Hematopoietic multipotent progenitor cell treated with erythropoietin and hydrocortisone succinate and interleukin-3 and kit ligand, for 4 days (in vitro differentiated cells): Measurements from ENCODE around the gene CASP9.
"Not testable (repeated sequence)": the region's sequence is repeated elsewhere in the genome, so short reads cannot be mapped to it uniquely, and the experiment has no call there.

Experiments
- DNase-seq: peaks from one replicate; pipeline ENCODE4 v3.0.0-alpha.2; 2015

The CASP9 gene

DNA sequence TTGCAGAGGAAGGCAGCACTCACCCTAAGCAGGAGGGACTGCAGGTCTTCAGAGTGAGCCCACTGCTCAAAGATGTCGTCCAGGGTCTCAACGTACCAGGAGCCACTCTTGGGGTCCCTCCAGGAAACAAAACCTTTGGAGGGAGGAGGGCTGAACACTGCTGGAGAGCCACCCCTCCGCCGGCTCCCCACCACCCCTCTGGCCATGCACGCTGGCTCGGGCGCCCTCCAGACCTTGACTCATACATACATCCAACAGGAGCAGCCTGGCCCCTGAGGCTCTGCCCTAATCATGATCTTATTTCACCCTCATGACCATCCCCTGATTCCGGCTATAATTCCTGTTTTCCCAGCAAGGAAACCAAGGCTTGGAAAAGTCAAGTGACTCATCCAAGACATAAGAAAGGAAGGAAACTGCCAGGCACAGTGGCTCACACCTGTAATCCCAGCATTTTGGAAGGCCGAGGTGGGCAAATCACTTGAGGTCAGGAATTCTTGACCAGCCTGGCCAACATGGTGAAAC, 30.1 kb downstream of the CASP9 start:
- no peak for DNase-seq

DNA sequence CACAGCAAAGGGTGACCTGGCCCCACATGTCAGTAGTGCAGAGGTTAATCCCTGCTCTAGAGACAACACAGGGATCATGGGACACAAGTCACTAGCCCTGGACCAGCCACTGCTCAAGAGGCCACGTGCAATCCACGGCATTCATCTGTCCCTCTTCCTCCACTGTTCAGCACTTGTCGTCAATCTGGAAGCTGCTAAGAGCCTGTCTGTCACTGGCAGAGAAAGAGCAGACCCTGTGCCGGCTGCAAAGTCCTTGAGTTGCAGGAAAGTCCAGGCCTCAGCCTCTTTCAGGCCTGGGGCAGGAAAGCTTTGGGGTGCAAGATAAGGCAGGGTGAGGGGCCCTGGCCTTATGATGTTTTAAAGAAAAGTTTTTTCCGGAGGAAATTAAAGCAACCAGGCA, 31.4 kb downstream of the CASP9 start:
- no peak for DNase-seq

DNA sequence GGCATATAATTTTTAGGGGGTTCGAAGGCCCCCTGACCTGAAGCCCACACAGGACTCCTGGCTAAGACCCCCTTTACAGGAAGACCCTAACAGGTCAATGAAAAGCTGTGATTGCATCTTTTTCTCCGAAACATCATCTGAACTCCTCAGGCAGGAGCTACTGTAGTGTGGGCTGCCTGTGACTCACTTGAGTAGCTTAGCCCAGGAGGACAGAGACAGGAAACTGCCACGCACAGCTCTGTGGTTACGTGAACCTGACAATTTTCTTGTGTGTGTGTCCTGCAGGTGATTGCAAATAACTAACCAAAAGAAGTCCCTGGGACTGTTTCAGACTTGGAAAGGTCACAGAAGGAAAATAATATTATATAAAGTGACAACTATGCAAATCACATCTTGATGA, 33.0 kb downstream of the CASP9 start:
- DNase-seq = not testable (repeated sequence)

DNA sequence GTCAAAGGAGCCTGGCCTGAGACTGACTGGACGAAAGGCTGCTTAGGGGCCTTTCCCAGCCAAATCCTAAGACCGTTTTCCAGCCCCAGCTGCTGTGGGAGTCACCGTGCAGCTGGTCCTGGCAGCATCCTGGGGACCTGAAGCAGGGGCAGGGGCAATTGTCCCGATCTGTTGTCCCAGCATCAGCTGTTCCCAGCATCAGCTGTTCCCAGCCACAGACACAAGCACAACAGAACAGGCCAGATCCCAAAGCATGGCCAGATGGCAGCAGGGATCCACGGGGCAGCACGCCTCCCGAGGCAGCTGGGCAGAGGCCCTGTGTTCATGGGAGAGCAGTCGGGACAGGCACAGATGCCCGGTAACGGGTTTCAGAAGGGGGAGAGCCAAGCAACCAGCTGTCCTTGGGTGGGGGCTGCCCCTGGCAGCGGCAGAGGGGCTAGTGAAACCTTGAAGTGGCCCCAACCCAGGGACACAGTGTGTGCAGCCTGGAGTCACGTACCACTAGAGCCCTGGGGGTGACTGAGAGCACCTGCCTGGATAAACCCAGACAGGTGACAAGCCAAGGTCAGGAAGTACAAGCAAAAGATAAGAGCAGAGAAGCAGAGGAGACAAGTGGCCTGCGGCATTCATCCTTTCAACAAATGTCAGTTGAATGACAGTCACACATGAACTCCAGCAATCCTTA, 34.8 kb downstream of the CASP9 start:
- DNase-seq = no peak

DNA sequence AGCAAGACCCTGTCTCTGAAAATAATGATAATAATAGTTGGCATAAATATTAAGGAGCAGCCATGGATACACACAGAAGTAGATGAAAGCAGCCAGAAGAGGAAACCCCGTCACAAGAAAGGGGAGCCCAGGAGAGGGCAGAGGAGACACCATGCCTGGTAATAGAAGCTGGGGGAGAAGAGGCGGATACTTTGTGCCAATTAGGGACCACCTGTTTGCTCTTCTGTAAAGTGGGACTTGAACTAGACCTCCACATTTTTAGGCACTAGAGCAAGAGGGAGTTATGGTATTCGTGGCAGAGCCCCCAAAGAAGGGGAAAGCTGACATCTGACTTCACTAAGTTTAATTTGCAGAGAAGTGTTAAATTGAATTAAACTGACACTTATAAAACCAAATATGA, 35.6 kb downstream of the CASP9 start:
- no peak for DNase-seq

DNA sequence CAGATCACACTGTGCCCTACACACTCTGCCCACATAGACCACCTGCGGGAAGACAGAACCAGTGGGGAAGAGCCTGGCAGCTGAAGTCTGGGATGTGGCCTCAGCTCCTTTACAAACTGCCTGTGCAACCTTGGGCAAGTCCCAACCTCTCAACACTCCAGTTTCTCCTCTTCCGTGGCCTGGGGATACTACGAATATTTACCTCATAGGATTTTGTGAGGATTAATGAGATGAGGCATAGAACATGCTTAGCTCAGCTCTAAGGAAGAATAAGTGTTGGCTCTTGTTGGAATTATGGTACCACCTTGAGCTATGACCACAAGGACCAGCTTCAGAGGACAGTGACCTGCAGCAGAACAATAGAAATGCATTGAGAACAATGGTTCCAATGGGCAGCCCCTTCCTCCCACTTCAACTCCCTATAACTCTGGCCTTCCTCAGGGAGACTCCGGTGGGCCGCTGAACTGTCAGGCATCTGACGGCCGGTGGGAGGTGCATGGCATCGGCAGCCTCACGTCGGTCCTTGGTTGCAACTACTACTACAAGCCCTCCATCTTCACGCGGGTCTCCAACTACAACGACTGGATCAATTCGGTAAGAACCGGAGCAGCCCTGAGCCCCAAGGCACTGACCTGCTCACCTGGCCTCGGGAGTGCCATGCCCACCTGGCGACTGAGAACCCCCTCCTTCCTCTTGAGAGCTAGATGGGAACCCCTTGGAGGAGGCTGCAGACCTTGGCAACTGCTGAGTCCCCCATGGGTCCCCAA, 37.0 kb downstream of the CASP9 start:
- DNase-seq = not testable (repeated sequence)

DNA sequence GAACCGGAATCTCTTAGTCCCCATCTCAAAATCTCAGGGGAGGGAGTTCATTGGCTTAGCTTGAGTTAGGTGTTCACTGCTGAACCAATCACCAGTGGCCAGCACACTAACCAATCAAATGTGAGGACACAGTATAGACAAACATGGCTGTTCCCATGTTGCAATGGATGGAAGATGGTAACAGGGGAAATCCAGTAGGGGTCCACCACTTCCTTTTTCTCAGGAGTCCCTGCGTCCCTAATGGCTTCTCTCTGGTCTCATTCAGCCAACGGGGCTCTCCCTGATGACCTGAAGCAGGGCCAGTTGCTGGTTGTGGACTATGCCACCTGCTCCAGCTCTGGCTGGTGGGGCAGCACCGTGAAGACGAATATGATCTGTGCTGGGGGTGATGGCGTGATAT, 38.4 kb downstream of the CASP9 start:
- DNase-seq = no peak

DNA sequence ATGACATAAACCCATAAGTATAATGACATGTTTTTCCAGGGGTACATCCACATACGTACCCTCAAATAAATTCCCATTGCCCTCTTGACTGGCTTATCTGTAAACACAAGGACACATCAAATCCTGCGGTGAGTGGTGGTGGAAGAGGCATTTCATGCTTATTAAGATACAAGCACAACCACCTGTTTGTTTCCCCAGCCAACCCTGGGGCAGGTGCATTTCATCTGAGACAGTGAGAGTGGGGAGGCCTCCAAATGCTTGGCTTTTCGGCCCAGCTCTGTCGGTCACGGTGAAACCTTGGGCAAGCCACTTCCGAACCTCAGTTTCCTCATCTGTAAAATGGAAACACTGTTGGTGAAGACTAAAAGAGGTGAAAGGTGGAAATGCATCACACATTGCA, 39.6 kb downstream of the CASP9 start:
- not testable (repeated sequence) for DNase-seq

DNA sequence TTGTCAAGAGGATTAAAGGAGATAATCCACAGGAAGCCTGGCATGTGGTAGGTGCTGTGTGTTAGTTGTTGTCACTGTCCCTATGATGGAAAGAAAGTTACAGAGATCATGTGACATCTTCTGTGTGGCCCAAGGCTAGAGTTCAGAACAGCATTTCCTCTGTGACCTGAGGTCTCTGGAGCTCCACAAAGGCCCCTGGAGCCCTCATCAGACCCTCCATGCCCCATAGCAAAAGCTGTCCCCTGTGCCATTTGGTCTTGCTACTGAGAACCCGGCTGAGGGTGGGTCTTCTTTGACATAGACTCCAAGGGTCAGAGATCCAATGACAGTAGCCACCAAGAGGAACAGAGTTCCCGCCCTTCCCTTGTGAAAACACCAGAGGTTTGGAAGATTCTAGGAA, 40.0 kb downstream of the CASP9 start:
- no peak for DNase-seq

DNA sequence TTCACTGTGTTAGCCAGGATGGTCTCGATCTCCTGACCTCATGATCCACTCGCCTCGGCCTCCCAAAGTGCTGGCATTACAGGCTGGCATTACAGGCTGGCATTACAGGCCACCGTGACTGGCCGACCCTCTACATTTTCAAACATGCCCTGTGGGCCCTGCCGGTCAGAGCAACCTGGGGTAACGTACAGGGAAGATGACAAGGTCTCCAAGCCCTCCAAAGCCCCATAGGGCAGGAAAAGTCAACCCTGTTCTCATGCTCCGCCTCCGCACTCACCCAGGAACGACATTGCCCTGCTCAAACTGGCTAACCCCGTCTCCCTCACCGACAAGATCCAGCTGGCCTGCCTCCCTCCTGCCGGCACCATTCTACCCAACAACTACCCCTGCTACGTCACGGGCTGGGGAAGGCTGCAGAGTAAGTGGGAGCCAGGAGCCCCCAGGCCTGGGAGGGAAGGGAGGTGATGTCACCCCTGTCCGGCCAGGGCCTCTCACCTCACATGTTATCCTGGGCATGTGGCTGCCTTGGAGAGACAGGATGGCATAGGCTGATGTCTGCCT, 41.0 kb downstream of the CASP9 start:
- not testable (repeated sequence) for DNase-seq

DNA sequence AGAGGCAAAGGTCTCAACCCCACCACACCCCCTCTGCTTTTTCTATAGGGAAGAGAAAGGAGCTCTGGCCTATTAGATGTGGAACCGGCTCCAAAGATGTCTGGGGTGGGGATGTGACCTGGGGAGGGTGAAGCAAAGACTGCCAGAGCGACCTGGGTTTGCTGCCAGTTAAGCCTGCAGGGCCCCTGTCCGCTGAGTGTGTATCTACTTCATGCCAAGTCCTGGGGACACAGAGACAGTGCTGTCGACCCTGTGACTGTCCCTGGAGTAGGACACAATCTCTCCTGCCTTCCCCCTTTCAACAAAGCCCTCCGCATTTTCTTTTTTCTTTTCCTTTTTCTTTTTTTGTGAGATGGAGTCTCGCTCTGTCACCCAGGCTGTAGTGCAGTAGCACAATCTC, 41.6 kb downstream of the CASP9 start:
- DNase-seq = not testable (repeated sequence)

DNA sequence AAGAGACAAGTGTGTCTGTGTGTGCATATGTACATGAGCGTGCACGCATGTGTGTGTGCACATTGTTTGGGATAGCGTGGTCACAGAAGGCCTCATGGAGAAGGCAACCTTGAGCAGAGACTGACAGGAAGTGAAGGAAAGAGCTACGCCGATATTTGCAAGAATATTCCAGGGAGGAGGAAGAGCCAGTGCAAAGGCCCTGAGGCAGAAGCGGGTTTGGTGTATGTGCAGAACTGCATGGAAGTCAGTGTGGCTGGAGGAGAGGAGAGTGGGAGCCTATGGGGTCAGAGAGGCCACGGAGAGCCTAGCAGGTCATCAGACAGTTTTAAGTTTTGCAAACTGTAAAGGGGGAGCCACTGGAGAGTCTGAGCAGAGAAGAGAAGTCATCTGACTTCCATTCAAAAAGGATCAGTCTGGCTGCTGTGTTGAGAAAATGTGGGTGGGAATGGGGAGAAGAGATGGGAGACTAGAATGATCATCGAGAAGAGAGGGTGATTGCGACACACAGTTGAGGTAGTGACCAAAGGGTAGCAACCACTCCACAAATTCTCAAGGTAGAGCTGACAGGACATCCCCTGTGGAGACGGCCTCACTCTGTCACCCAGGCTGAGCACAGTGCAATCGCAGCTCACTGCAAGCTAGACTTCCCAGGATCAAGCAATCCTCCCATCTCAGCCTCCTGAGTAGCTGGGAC, 44.2 kb downstream of the CASP9 start:
- DNase-seq = no peak

DNA sequence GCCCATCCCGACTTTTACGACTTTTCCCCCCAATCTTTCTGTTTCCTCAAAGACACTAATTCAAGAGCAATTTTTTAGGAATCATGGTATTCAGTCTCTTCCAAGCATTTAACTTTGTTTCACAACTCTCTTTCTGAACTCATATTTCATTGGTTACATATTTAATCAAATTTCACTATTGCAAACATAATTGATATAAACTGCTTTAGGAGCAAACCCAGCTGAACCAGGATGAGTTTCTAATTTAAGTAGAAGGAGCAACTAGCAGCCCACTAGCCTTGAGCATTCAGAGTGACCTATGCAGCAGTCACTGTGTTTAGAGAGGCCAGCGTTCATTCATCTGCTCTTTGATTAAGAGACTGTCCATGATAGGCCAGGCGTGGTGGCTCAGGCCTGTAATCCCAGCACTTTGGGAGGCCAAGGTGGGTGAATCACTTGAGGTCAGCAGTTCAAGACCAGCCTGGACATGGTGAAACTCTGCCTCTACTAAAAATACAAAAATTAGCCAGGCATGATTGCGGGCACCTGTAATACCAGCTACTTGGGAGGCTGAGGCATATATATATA, 46.3 kb downstream of the CASP9 start:
- DNase-seq = no peak

DNA sequence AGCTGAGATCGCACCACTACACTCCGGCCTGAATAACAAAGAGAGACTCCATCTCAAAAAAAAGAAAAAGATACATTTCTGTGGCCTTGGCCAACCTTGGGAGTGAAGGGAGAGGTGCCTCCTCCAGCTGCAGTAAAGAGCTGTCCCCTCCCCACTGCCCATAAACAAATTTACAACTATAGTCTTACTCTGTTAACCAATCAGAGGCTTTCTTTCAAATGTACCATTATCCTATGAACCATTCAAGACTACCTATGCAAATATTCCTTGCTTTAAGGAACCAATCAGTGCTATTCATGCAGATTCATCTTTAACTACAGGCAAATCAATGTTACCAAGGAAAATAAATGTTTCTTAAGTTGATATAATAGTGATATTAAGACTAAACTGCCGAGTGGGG, 47.1 kb downstream of the CASP9 start:
- peak; percentile 33 for DNase-seq

DNA sequence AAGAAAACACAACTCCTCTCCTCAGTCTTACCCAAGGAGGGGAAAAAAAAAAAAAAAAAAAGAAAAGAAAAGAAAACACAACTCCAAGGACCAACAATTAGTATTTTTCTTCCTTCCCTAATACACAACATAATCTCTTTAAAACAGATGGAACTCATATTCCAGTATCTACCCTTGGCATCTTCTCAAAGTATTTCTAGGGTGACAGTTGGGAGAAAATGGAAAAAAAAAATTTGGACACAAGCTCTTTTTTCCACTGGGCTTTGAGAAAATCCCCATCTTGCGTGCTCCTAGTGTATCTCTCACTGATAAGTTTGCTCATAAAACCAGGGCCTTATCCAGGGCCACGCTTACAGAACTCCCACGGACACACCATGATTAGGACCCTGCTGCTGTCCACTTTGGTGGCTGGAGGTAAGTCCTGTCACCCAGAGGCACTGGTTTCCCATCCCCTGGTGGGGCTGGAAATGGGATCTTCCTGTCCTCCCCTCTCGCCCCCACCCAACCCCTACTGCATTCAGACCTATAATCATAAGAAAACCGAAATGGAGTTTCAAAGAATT, 48.2 kb downstream of the CASP9 start, which contains the start of gene CELA2B:
CELA2B (plus strand) TSS at position 353 of the 563 bp plus-strand sequence; CDS start at position 375, 22 bp downstream.
- DNase-seq = no peak

DNA sequence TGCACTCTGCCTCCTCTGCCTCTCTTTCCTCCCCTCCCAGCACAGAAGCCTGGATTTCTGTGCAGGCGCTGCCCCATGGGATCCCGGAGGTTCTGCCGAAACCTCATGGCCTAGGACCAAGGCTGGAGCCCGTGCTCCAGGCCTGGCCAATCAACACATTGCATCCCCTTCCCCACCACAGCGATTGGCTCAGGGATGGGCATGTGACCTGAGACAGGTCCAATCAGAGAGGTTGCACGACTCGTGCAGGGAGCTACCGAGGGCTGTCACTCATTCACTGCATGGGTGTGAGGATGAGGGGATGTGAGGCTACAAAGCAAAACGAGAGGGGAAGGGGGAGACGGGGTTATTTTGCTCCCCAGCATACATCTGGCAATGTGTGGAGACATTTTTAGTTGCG, 51.4 kb downstream of the CASP9 start:
- no peak for DNase-seq

DNA sequence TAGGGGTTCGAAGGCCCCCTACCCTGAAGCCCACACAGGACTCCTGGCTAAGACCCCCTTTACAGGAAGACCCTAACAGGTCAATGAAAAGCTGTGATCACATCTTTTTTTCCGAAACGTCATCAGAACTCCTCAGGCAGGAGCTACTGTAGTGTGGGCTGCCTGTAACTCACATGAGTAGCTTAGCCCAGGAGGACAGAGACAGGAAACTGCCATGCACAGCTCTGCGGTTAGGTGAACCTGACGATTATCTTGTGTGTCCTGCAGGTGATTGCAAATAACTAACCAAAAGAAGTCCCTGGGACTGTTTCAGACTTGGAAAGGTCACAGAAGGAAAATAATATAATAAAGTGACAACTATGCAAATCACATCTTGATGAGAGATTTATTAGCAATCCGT, 52.3 kb downstream of the CASP9 start:
- not testable (repeated sequence) for DNase-seq

DNA sequence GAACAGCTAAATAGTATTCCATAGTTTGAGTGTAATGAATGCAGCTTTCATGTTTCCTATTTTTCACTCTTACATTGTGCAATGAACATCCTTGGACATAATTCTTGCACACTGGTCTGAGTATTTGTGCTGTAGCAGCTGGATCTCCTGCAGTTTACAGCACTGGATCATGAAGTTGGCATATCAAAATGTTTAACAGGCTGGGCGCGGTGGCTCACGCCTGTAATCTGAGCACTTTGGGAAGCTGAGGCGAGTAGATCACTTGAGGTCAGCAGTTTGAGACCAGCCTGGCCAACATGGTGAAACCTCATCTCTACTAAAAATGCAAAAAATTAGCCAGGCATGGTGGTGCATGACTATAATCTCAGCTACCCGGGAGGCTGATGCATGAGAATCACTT, 52.9 kb downstream of the CASP9 start:
- not testable (repeated sequence) for DNase-seq

DNA sequence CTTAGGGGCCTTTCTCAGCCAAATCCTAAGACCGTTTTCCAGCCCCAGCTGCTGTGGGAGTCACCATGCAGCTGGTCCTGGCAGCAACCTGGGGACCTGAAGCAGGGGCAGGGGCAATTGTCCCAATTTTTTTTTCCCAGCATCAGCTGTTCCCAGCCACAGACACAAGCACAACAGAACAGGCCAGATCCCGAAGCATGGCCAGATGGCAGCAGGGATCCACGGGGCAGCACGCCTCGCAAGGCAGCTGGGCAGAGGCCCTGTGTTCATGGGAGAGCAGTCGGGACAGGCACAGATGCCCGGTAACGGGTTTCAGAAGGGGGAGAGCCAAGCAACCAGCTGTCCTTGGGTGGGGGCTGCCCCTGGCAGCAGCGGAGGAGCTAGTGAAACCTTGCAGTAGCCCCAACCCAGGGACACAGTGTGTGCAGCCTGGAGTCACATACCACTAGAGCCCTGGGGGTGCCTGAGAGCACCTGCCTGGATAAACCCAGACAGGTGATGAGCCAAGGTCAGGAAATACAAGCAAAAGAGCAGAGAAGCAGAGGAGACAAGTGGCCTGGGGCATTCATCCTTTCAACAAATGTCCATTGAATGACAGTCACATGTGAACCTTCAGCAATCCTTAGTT, 54.1 kb downstream of the CASP9 start:
- not testable (repeated sequence) for DNase-seq

DNA sequence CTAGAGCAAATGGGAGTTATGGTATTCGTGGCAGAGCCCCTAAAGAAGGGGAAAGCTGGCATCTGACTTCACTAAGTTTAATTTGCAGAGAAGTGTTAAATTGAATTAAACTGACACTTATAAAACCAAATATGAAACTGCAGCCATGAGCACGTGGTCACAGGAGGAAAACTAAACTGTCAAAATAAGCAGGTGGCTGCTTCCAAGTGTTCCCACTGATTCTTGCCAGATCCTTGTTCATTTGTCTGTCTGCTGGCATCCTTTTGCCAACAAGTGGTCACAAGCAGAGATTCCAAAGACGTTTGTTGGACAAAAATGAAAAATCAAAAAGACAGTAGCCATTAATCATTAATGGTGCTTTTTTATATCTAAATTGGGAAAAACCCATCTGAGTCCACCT, 54.7 kb downstream of the CASP9 start:
- DNase-seq = no peak

DNA sequence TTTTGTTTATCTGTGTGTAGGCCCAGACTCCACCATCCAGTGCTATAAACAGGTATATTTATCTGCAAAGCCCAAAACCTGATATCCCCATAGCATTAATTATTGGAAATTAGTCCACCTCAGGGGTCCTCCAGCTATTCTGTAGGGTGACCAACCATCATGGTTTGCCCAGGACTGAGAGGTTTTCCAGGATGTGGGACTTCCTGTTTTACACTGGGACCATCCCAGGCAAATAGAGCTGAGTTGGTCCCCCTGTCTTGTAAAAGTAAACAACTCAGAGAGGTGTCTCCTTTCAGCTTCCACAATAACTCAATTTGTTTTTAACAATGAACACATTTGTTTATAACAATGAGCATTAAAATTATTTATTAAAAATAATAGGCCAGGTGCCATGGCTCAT, 55.9 kb downstream of the CASP9 start:
- no peak for DNase-seq
